ENCODE results near the gene PAGR1. TPM values are rescaled to one million over a fixed set of nuclear protein-coding genes. Genes with fewer than 3 reads are reported as not detected.
"Not testable (repeated sequence)": the region's sequence is repeated elsewhere in the genome, so short reads cannot be mapped to it uniquely, and the experiment has no call there.

The PAGR1 gene
- total RNA-seq, 1 donor from 2014 or later: 18.1 TPM

DNA sequence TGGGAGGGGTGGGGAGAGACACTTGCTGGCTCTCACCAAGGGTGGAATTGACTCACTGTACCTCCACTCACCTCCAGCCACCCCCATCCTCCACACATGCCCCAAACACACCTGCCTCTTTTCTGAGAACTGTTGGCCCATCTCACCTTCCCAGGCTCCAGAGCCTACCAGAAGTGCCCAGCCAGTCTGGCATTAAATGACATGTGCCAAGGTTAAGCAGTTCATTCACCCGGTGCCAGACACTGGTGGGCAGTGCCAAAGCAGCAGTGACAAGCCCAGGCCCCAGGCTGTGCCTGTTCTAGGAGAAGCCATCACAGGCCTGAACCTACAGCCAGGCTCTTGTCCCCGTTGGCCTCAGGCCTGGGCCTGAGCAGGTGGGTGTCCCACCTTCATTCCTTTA, 15.5 kb downstream of the PAGR1 start:
- DNase-seq (no peak), ATAC-seq (no peak)
- peaks cover 71% of the 10 kb centered on the region for H3K36me3 ChIP-seq
- no peaks in the 10 kb centered on the region for H3K27me3 ChIP-seq (ENCODE audit: low read depth)
- peaks cover 34% of the 10 kb centered on the region for H3K4me1 ChIP-seq
- no peak overlapping the region for H3K4me3 ChIP-seq
- H3K27ac ChIP-seq: no peak overlapping the region
- intact Hi-C loops (cut with DNase I): no loop called here
- no peak for TF ChIP-seq CTCF (IDR thresholded peaks at IDR 0.05)
- H3K9me3 ChIP-seq: no peaks in the 10 kb centered on the region

GRCh38 chr16:29833219-29833618, 17.3 kb downstream of the PAGR1 start:
- H3K27ac ChIP-seq; intact Hi-C loops (cut with DNase I); H3K9me3 ChIP-seq; H3K27me3 ChIP-seq (ENCODE audit: low read depth); DNase-seq; ATAC-seq; H3K4me3 ChIP-seq: not testable (repeated sequence)
- Histone ChIP-seq H3K36me3 (peaks cover 89% of the 10 kb centered on the region), H3K4me1 (peaks cover 18% of the 10 kb centered on the region)

- Histone ChIP-seq H3K27ac (no peak overlapping the region), H3K4me1 (peaks cover 9% of the 10 kb centered on the region), H3K27me3 (ENCODE audit: low read depth) (no peaks in the 10 kb centered on the region), H3K36me3 (peaks cover 97% of the 10 kb centered on the region), H3K9me3 (no peaks in the 10 kb centered on the region), H3K4me3 (no peak overlapping the region)
- ATAC-seq (no peak), DNase-seq (no peak)
- intact Hi-C loops (cut with DNase I): no loop called here
- TF ChIP-seq CTCF (IDR thresholded peaks at IDR 0.05): no peak
Observed at GRCh38 chr16:29834079-29834478, 18.1 kb downstream of the PAGR1 start.

GRCh38 chr16:29835926-29836325, 20.0 kb downstream of the PAGR1 start:
- intact Hi-C loops (cut with DNase I): no loop called here
- Histone ChIP-seq H3K4me1 (no peaks in the 10 kb centered on the region), H3K27ac (no peak overlapping the region), H3K9me3 (no peaks in the 10 kb centered on the region), H3K4me3 (no peak overlapping the region), H3K27me3 (ENCODE audit: low read depth) (no peaks in the 10 kb centered on the region), H3K36me3 (peaks cover 100% of the 10 kb centered on the region)
- ATAC-seq (no peak), DNase-seq (no peak)
- TF ChIP-seq CTCF (IDR thresholded peaks at IDR 0.05): no peak

DNA sequence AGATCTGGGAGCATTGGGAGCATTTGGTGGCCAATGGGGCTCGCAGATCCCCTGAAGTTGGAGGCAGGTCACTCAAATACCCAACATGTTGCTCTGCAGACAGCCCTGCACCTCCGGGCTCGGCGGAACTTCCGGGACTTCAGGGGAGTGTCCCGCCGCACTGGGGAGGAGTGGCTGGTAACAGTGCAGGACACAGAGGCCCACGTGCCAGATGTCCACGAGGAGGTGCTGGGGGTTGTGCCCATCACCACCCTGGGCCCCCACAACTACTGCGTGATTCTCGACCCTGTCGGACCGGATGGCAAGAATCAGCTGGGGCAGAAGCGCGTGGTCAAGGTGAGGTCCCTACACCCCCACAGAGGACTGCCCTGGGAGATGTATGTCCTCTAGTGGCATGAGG, 20.7 kb downstream of the PAGR1 start:
- DNase-seq (no peak), ATAC-seq (no peak)
- TF ChIP-seq CTCF (IDR thresholded peaks at IDR 0.05): no peak
- Histone ChIP-seq H3K36me3 (peaks cover 100% of the 10 kb centered on the region), H3K27ac (no peak overlapping the region), H3K9me3 (no peaks in the 10 kb centered on the region), H3K4me1 (no peaks in the 10 kb centered on the region), H3K4me3 (no peak overlapping the region), H3K27me3 (ENCODE audit: low read depth) (no peaks in the 10 kb centered on the region)
- intact Hi-C loops (cut with DNase I): no loop called here

DNA sequence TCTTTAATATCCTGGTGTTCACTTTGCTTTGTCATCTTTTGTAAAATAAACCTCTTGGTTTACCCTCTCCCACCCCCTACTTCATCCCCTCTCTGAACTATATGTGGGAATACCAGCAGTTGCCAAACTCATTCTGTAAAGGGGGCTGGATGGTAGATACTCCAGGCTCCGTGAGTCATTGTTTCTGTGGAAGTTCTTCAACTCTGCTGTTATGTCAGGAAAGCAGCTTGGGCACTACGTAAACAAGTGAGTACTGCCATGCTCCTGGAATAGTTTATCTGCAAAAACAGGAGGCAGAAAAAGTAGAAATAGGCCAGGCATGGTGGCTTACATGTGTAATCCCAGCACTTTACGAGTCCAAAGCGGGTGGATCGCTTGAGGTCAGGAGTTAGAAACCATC, 21.9 kb downstream of the PAGR1 start:
- intact Hi-C loops (cut with DNase I): no loop called here
- DNase-seq (no peak), ATAC-seq (no peak)
- H3K4me1 ChIP-seq: no peaks in the 10 kb centered on the region
- no peak overlapping the region for H3K27ac ChIP-seq
- H3K27me3 ChIP-seq (ENCODE audit: low read depth): no peaks in the 10 kb centered on the region
- no peak overlapping the region for H3K4me3 ChIP-seq
- no peak for TF ChIP-seq CTCF (IDR thresholded peaks at IDR 0.05)
- H3K36me3 ChIP-seq: peaks cover 100% of the 10 kb centered on the region
- H3K9me3 ChIP-seq: no peaks in the 10 kb centered on the region

All from lower lobe of right lung (tissue), 2 donors.